Skeletal muscle satellite cell (primary cell): ENCODE measurements around the gene PPL. TPM values are rescaled to one million over a fixed set of nuclear protein-coding genes. Genes with fewer than 3 reads are reported as not detected.
A peak's percentile ranks its signal among the peaks of the same experiment; 100 is the strongest.

Source experiments
- H3K27me3 ChIP-seq: 2 replicates; pipeline ENCODE4 v1.7.0; 2013; ENCODE audit warnings: low read length; ENCODE audit not compliant: control insufficient read depth, insufficient read depth
- H3K36me3 ChIP-seq: 2 replicates; pipeline ENCODE4 v1.7.0; 2013; ENCODE audit warnings: mild to moderate bottlenecking, control low read depth, low read length; ENCODE audit not compliant: insufficient read depth
- H3K4me1 ChIP-seq: 2 replicates; pipeline ENCODE4 v1.7.0; 2013; ENCODE audit warnings: low read length; ENCODE audit not compliant: control insufficient read depth, insufficient read depth
- H3K4me2 ChIP-seq: 2 replicates; pipeline ENCODE4 v1.7.0; 2013; ENCODE audit warnings: mild to moderate bottlenecking, low read length
- H3K4me3 ChIP-seq: 2 replicates; pipeline ENCODE4 v1.7.0; 2013; ENCODE audit warnings: low read length
- H3K9ac ChIP-seq: 2 replicates; pipeline ENCODE4 v1.7.0; 2013; ENCODE audit warnings: mild to moderate bottlenecking, low read depth, low read length, moderate library complexity
- H3K9me3 ChIP-seq: replicated peaks from 2 replicates; pipeline ENCODE4 v1.7.0; 2013; ENCODE audit warnings: mild to moderate bottlenecking, control low read depth, low read length
- total RNA-seq: library from RNA; depleted of rRNA; stranded (reverse); fragments of >200 nt; gene quantifications from 2 replicates; pipeline ENCODE4 v1.2.3, GENCODE V29; 2012; rRNA removed

PPL gene, protein sequence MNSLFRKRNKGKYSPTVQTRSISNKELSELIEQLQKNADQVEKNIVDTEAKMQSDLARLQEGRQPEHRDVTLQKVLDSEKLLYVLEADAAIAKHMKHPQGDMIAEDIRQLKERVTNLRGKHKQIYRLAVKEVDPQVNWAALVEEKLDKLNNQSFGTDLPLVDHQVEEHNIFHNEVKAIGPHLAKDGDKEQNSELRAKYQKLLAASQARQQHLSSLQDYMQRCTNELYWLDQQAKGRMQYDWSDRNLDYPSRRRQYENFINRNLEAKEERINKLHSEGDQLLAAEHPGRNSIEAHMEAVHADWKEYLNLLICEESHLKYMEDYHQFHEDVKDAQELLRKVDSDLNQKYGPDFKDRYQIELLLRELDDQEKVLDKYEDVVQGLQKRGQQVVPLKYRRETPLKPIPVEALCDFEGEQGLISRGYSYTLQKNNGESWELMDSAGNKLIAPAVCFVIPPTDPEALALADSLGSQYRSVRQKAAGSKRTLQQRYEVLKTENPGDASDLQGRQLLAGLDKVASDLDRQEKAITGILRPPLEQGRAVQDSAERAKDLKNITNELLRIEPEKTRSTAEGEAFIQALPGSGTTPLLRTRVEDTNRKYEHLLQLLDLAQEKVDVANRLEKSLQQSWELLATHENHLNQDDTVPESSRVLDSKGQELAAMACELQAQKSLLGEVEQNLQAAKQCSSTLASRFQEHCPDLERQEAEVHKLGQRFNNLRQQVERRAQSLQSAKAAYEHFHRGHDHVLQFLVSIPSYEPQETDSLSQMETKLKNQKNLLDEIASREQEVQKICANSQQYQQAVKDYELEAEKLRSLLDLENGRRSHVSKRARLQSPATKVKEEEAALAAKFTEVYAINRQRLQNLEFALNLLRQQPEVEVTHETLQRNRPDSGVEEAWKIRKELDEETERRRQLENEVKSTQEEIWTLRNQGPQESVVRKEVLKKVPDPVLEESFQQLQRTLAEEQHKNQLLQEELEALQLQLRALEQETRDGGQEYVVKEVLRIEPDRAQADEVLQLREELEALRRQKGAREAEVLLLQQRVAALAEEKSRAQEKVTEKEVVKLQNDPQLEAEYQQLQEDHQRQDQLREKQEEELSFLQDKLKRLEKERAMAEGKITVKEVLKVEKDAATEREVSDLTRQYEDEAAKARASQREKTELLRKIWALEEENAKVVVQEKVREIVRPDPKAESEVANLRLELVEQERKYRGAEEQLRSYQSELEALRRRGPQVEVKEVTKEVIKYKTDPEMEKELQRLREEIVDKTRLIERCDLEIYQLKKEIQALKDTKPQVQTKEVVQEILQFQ (N-terminal part only)
- 8.6 and 16.6 TPM in 2 replicates for total RNA-seq

DNA sequence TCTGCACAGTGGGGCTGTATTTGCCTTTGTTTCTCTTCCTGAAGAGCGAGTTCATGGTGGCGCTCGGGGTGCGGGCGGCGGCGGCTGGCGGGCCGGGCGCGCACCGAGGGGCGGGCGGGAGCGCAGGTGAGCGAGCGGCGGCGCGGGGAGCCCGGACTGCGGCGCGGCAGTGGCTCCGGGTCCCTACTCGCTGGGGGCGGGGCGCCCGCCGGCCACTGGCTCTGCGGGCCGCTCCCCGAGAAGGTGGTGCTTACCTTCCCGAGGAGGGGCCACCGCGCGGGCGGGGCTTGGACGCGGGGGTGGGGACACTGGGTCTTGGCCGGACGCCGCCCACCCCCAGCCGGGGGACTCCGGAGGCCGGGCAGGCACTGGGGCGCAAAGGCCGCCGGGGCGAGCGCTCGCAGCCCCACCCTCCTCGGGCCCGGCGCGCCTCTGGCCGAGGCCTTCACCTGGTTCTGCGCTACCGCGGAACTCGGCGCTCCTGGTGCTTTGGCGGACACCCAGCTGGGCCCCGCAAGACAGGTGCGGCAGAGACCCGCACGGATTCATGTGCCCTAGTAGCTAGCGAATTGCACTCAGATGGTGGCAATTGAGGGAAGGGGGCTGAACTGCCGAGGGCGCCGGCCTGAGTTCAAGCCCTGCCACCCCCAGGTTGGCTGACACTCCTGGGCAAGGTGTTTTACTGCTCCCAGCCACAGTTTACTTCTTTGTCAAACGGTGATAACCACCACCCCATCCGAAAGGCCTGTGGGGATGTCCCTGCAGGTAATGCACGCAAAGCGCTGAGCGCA, at the start of gene PPL:
TSS of gene PPL (minus strand) at position 158 of the 791 bp plus-strand sequence. CDS start at position 55, 103 bp downstream.
- no peak within 1 kb of the TSS for H3K9ac ChIP-seq
- H3K4me3 ChIP-seq: peak within 1 kb of the TSS; percentile 61
- H3K9me3 ChIP-seq: no peaks in the 10 kb centered on the region

DNA sequence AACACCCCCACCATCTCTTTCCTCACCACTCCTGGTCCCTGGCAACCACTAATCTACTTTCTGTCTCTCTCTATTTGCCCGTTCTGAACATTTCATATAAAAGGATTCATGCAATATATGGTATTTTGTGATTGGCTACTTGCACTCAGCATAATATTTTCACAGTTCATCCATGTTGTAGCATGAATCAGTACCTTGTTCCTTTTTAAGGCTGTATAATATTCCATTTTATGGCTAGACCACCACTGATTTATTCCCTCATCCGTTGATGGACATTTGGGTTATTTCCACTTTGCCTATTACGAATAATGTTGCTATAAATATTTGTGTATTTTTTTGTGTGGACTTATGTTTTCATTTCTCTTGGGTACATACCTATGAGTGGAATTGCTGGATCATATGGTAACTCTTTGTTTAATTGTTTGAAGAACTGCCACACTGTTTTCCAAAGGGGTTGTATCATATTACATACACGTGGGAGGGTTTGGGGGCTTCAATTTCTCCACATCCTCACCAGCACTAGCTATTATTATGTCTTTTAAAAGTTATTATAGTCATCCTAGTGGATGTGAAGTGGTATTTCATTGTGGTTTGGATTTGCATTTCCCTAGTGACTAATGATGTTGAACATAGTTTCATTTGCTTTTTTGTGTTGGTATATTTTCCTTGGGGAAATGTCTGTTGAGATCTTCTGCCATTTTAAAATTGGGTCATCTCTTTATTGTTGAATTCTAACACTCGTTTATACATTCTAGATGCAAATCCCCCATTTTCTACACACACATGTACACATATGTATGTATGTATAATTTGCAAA, 47.4 kb upstream of the PPL start:
- H3K36me3 ChIP-seq: no peaks in the 10 kb centered on the region
- H3K4me3 ChIP-seq: no peak overlapping the region
- peaks cover 57% of the 10 kb centered on the region for H3K27me3 ChIP-seq
- H3K9ac ChIP-seq: no peak overlapping the region
- no peak overlapping the region for H3K4me2 ChIP-seq
- H3K4me1 ChIP-seq: no peaks in the 10 kb centered on the region
- no peaks in the 10 kb centered on the region for H3K9me3 ChIP-seq

More for the DNA sequence above, at the start of gene PPL:
- Histone ChIP-seq H3K4me1 (peaks cover 30% of the 10 kb centered on the region), H3K27me3 (peaks cover 46% of the 10 kb centered on the region), H3K36me3 (no peaks in the 10 kb centered on the region), H3K4me2 (peak within 1 kb of the TSS; percentile 81)

DNA sequence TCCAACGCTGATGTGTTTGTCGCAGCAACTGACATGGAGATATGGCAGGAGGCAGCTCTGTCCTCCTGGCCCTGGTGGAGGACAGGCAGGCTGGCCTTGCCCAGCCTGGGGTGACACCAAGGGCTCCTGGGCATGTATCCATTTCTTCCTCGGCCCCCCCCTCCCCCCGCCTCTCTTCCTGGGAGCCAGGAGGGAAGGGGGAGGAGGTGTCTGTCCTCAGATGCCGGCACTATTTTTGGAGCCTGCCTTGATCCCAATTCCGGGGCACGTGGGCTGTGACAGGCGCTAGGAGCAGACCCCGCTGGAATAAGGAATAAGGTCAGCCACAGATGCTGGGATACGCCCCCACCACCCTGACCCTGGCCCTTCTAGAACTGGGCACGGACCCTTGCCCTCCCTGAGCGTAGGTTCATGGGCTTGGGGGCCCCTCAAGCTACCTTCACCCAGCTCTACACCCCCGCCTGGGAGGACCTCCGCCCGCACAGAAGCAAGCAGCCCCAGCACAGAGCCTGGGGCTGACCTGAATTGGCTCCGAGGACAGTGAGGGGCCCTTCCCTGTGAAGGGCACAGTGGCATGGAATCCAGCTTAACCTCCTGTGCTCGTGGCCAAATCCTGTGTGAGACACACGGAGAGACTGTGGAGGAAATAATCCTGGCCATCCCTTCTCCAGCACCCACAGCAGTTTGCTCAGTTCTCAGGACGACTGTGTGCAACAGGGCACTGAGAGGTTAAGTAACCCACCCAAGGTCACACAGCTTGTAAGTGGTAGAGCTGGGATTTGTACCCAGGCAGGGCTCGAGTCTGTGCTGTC, 45.3 kb upstream of the PPL start:
- H3K27me3 ChIP-seq: peaks cover 49% of the 10 kb centered on the region
- H3K9ac ChIP-seq: no peak overlapping the region
- no peaks in the 10 kb centered on the region for H3K9me3 ChIP-seq
- no peak overlapping the region for H3K4me3 ChIP-seq
- no peaks in the 10 kb centered on the region for H3K4me1 ChIP-seq
- H3K4me2 ChIP-seq: no peak overlapping the region
- no peaks in the 10 kb centered on the region for H3K36me3 ChIP-seq

DNA sequence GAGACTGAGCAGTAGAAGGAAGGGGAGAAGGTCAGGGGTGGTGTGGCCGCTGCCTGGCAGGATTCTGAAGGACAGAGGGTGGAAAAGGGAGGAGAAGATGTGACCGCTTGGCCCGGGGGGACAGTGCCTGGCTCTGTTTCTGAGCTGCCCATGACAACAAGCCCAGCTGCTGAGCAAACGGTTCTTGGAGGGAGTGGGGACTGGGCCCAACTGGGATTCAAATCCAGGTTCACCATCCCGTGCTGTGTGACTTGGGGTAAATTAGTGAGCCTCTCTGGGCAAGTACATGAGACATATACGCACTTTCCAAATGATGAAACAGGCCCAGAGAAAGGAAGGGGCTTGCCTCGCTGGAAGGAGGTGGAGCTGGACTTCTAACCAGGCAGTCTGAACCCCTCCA, 44.5 kb upstream of the PPL start:
- no peak overlapping the region for H3K4me3 ChIP-seq
- no peaks in the 10 kb centered on the region for H3K9me3 ChIP-seq
- H3K36me3 ChIP-seq: no peaks in the 10 kb centered on the region
- H3K27me3 ChIP-seq: peaks cover 42% of the 10 kb centered on the region
- no peak overlapping the region for H3K9ac ChIP-seq
- no peak overlapping the region for H3K4me2 ChIP-seq
- H3K4me1 ChIP-seq: no peaks in the 10 kb centered on the region

DNA sequence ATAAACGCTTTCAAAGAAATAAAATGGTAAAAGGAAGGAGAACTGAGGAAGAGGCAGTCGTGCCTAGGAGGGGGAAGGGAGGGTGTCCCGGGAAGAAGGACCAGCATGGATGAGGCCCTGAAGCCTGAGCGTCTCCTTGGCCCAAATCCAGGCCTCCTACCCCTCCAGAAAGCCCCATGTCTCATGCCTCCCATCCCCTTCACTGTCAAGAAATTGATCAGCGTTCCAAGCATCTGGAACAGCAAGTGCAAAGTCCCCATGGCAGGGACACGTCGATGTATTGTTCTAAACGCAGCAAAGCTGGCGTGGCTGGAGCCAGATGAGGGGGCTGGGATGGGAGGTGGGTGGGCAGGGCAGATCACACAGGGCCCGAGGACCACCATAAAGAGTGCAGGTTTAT, 43.7 kb upstream of the PPL start:
- Histone ChIP-seq H3K9me3 (no peaks in the 10 kb centered on the region), H3K36me3 (no peaks in the 10 kb centered on the region), H3K4me3 (no peak overlapping the region)

DNA sequence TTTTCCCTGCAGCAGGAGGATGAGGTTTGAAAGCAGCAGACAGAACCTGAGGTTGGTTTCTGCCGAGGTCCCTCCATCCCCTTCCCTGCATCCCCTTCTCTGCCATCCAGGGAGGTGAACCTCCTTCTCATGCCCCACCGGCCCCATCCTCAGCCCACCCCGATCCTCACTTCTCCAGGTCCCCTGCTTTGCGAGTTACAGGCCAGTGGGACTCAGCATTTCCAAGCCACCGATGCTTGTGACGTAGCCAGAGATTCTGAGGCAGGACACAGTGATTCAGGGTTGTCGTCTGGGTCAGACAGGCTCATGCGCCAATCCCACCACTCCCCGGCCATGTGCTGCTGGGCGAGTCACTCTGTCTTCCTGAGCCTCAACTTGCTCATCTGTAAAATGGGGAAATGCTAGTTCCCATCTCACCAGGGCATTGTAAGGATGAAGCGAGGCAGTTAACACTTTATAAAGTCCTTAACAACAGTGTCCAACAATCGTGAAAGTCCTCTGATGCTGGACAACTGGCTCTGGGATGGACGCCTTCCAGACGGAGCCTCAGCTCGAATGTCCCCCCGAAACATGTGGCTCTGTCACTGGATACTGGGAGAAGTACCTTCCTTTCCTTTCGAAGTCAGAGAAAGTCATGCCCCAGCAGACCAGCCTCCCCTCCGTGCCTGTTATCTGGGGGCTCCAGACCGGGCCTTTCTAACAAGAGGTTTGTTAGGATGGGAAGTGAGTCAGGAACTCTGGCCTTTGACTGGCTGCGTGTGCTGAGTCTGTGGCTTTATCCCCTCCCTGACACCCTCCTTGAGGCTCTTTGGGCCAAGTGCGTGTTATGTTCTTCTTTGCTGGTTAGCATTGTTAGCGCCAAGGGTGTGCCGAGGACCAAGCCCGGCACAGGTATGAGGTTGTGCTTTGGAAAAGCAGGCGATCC, 43.0 kb upstream of the PPL start:
- H3K4me3 ChIP-seq: no peak overlapping the region
- no peak overlapping the region for H3K4me2 ChIP-seq
- H3K4me1 ChIP-seq: no peaks in the 10 kb centered on the region
- H3K27me3 ChIP-seq: peaks cover 39% of the 10 kb centered on the region
- H3K36me3 ChIP-seq: no peaks in the 10 kb centered on the region
- no peaks in the 10 kb centered on the region for H3K9me3 ChIP-seq
- no peak overlapping the region for H3K9ac ChIP-seq

More for the DNA sequence above, 43.7 kb upstream of the PPL start:
- no peak overlapping the region for H3K9ac ChIP-seq
- no peaks in the 10 kb centered on the region for H3K4me1 ChIP-seq
- peaks cover 37% of the 10 kb centered on the region for H3K27me3 ChIP-seq
- no peak overlapping the region for H3K4me2 ChIP-seq

DNA sequence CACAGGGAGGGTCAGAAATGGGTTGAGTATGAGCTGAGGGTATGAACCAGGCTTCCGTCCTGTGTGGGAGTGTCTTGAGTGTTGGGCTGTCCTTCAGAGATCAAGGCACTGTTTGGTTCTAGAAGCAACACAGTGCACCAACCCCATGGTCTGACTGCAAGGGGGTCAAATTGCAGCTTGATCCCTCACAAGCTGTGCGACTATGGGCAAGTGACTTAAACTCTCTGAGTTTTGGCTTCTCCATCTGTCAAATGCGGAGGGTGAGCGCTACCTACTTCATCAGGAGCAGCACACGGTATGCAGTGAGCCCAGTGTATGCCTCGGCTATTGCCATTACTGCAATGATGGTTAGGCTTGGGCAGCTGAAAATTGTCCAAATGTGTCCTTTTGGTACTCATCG, 42.2 kb upstream of the PPL start:
- H3K4me1 ChIP-seq: no peaks in the 10 kb centered on the region
- no peaks in the 10 kb centered on the region for H3K9me3 ChIP-seq
- H3K27me3 ChIP-seq: peaks cover 39% of the 10 kb centered on the region
- H3K4me3 ChIP-seq: no peak overlapping the region
- no peak overlapping the region for H3K9ac ChIP-seq
- H3K4me2 ChIP-seq: no peak overlapping the region
- no peaks in the 10 kb centered on the region for H3K36me3 ChIP-seq

DNA sequence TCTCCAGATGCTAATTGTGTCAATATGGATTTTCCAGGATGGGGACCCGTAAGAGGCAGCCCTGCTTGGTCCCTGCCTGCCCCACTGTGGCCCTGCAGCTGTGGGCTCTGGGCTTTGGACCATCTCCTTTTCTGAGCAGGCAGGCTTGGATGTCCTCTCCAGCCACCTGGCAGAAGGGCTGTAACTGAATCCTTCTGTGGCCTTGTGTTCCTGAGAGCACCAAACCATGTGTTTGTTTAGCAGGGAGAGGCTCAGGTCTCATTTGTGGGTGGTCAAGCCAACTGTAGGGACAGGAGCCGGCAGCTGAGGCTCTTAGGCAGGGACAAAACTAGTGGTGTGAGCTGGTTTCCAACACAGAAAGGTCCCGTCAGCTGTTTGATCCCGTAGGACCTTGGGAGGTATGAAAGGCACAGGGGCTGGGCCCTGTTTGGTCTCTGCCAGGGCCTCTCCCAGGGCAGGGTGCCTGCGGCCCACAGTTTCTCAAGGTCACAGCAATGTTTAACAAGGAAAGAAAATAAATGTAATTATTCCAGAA, 39.7 kb upstream of the PPL start:
- Histone ChIP-seq H3K27me3 (peaks cover 30% of the 10 kb centered on the region), H3K9ac (no peak overlapping the region), H3K4me2 (no peak overlapping the region), H3K4me3 (no peak overlapping the region), H3K9me3 (no peaks in the 10 kb centered on the region), H3K36me3 (no peaks in the 10 kb centered on the region), H3K4me1 (no peaks in the 10 kb centered on the region)

DNA sequence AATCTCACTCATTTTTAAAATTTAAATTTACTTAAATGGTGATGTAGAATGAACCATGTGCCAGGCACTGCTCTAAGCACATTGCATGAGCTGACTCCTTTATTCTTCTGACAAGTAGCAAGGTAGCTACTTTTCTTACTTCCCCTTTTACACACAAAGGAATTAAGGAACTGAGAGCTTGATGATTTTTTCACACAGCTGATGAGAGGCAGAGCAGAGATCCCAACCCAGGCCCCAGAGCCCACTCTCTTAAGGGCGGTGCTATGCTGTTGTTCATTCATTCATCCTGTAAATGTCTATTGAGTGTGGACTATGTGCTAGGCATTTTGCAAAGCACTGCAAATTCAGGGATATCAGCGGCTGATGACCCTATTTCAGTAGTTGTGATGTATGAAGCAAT, 39.1 kb upstream of the PPL start:
- peaks cover 25% of the 10 kb centered on the region for H3K27me3 ChIP-seq
- H3K4me1 ChIP-seq: no peaks in the 10 kb centered on the region
- H3K4me2 ChIP-seq: no peak overlapping the region
- H3K9ac ChIP-seq: no peak overlapping the region
- no peaks in the 10 kb centered on the region for H3K9me3 ChIP-seq
- no peaks in the 10 kb centered on the region for H3K36me3 ChIP-seq
- H3K4me3 ChIP-seq: no peak overlapping the region
